Right lobe of liver (tissue), 4 donors: Measurements from ENCODE around the gene TCF4.

Source experiments
- POLR2A ChIP-seq: fragments of 450-650 bp; IDR thresholded peaks from one replicate; pipeline ENCODE4 v1.6.1; 2017; ENCODE audit warnings: antibody characterized with exemption, mild to moderate bottlenecking
- TF ChIP-seq, protein P1 (sequence below), 4 donors: fragments of 200-600 bp in 3 of 4; fragments of 450-650 bp in 1 of 4; IDR thresholded peaks; one replicate each; pipeline versions ENCODE4 v1.5.1 to v1.8.0; 2016 to 2022; ENCODE audit warnings: antibody characterized with exemption in 4 of 4, mild to moderate bottlenecking in 2 of 4
- donor health status: DM: no; HTN: no; CAD: no.
- donor health status: DM: no; HTN: no; CAD: no.
- donor health status: DM: no; HTN: yes; CAD: no.

DNA sequence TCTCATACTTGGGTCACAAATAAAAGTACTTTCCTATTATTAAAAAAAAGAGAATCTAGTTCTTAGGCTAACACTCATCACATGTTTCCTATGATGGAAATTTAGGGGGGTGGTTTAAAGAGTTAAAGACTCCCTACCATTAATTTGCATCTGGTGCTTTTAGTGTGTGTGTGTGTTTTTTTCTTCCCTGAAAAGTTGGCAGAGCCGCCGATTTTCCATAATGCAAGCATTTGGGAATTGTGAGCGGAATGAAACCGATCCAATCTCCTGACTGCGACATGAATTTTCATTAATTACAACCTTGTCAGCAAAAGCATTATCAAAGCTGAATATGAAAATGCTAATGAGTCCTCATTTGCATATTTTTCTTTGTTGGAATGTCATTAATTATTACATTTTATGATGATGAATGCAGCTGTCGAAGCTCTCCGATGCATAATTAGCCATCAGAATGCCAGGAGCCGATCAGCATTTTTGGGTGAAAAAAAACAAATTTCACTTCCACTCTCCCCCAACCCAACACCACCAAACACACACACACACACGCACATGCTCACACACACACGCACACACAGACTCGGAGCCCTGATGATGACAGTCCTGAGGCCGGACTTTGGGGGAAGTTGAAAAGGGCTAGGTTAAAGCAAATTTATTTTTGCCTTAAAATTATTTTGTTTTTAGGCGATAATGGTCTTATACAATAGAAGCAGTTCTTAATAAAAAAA is 165.4 kb downstream of the TCF4 start:
- TF ChIP-seq, protein P1, sequence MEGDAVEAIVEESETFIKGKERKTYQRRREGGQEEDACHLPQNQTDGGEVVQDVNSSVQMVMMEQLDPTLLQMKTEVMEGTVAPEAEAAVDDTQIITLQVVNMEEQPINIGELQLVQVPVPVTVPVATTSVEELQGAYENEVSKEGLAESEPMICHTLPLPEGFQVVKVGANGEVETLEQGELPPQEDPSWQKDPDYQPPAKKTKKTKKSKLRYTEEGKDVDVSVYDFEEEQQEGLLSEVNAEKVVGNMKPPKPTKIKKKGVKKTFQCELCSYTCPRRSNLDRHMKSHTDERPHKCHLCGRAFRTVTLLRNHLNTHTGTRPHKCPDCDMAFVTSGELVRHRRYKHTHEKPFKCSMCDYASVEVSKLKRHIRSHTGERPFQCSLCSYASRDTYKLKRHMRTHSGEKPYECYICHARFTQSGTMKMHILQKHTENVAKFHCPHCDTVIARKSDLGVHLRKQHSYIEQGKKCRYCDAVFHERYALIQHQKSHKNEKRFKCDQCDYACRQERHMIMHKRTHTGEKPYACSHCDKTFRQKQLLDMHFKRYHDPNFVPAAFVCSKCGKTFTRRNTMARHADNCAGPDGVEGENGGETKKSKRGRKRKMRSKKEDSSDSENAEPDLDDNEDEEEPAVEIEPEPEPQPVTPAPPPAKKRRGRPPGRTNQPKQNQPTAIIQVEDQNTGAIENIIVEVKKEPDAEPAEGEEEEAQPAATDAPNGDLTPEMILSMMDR (IDR thresholded peaks at IDR 0.05) = no peak
- no peak for TF ChIP-seq POLR2A
